IMR-90 (cell line): Measurements from ENCODE around the gene ATP2C2. TPM values are rescaled to one million over a fixed set of nuclear protein-coding genes. Genes with fewer than 3 reads are reported as not detected.

Experiments used
- ATAC-seq: fragments of 200-7000 bp; cut with Tn5 transposase; 2 replicates; pipeline ENCODE4 v1.9.1; 2020; ENCODE audit warnings: low read depth, mild to moderate bottlenecking, moderate library complexity
- BruUV-seq: library from RNA; stranded (reverse); fragments of 400-500 nt; replicated peaks from 2 replicates; lab custom pipeline; 2021; lab: Mats Ljungman, UMichigan
- CTCF ChIA-PET: fragments of 300-600 bp; formaldehyde crosslinking; extraction: SDS; loops from one replicate; lab custom pipeline; 2021; ENCODE audit warnings: antibody characterized with exemption; lab: Yijun Ruan, JAX
- POLR2A ChIA-PET: fragments of 300-600 bp; sonication (Branson Sonifier 250); formaldehyde crosslinking; loops from one replicate; lab custom pipeline; 2022; ENCODE audit warnings: antibody characterized with exemption; ENCODE audit not compliant: unreplicated experiment; lab: Charles Lee
- DNase-seq: peaks from one replicate; pipeline ENCODE4 v3.0.0; 2013
- H2AFZ ChIP-seq: replicated peaks from 2 replicates; pipeline ENCODE3; 2013; ENCODE audit warnings: low read length, mild to moderate bottlenecking; ENCODE audit not compliant: poor library complexity
- H2AK5ac ChIP-seq: 2 replicates; pipeline ENCODE4 v1.6.1; 2013; ENCODE audit warnings: low read depth, low read length, inconsistent platforms
- H2AK9ac ChIP-seq: replicated peaks from 2 replicates; pipeline ENCODE3; 2013; ENCODE audit warnings: mild to moderate bottlenecking, low read depth, low read length, moderate library complexity; ENCODE audit not compliant: poor library complexity
- H2BK120ac ChIP-seq: 2 replicates; pipeline ENCODE4 v1.6.1; 2013; ENCODE audit warnings: low read depth, low read length, inconsistent platforms
- H2BK15ac ChIP-seq: 3 replicates; pipeline ENCODE4 v1.6.1; 2013; ENCODE audit warnings: low read depth, low read length, inconsistent platforms
- H2BK20ac ChIP-seq: 2 replicates; pipeline ENCODE4 v1.6.1; 2013; ENCODE audit warnings: low read depth, mild to moderate bottlenecking, inconsistent platforms, low read length, moderate library complexity
- H2BK5ac ChIP-seq: 2 replicates; pipeline ENCODE4 v1.6.1; 2013; ENCODE audit warnings: mild to moderate bottlenecking, low read depth, low read length, inconsistent platforms; ENCODE audit not compliant: poor library complexity, severe bottlenecking
- H3K14ac ChIP-seq: replicated peaks from 2 replicates; pipeline ENCODE4 v1.6.1; 2013; ENCODE audit warnings: low read depth, low read length, inconsistent platforms
- H3K18ac ChIP-seq: 2 replicates; pipeline ENCODE4 v1.6.1; 2013; ENCODE audit warnings: low read depth, low read length, control low read depth
- H3K23ac ChIP-seq: 2 replicates; pipeline ENCODE4 v1.6.1; 2013; ENCODE audit warnings: low read depth, low read length, inconsistent platforms
- H3K27ac ChIP-seq: 2 replicates; pipeline ENCODE4 v1.5.1; 2013; ENCODE audit warnings: mild to moderate bottlenecking, control low read depth, low read length; ENCODE audit not compliant: insufficient read depth
- H3K27me3 ChIP-seq: 2 replicates; pipeline ENCODE4 v1.6.1; 2013; ENCODE audit warnings: low read length; ENCODE audit not compliant: control insufficient read depth, insufficient read depth
- H3K36me3 ChIP-seq: 2 replicates; pipeline ENCODE4 v1.6.1; 2013; ENCODE audit warnings: low read length, mixed read lengths; ENCODE audit not compliant: control insufficient read depth, insufficient read depth
- H3K4ac ChIP-seq: 2 replicates; pipeline ENCODE4 v1.6.1; 2013; ENCODE audit warnings: low read depth, low read length, inconsistent platforms
- H3K4me1 ChIP-seq: 2 replicates; pipeline ENCODE4 v1.6.1; 2013; ENCODE audit warnings: low read length, mixed read lengths; ENCODE audit not compliant: control insufficient read depth, insufficient read depth
- H3K4me2 ChIP-seq: 2 replicates; pipeline ENCODE4 v1.6.1; 2013; ENCODE audit warnings: low read depth, mild to moderate bottlenecking, control low read depth, low read length, moderate library complexity
- H3K4me3 ChIP-seq: 2 replicates; pipeline ENCODE4 v1.5.1; 2013; ENCODE audit warnings: low read depth, mild to moderate bottlenecking, control low read depth, low read length, moderate library complexity; ENCODE audit not compliant: insufficient read depth
- H3K56ac ChIP-seq: 2 replicates; pipeline ENCODE4 v1.6.1; 2013; ENCODE audit warnings: low read length, inconsistent platforms; ENCODE audit not compliant: insufficient read depth; ENCODE audit errors: extremely low read depth
- H3K79me1 ChIP-seq, 2 experiments: 2 replicates each; pipeline ENCODE4 v1.6.1; 2013; ENCODE audit warnings: low read length in 2 of 2, inconsistent platforms in 1 of 2, low read depth in 1 of 2
- H3K9ac ChIP-seq: 2 replicates; pipeline ENCODE4 v1.6.1; 2013; ENCODE audit warnings: low read depth, low read length, control low read depth
- H3K9me1 ChIP-seq: 2 replicates; pipeline ENCODE4 v1.6.1; 2013; ENCODE audit warnings: low read length, inconsistent platforms; ENCODE audit not compliant: insufficient read depth
- H3K9me3 ChIP-seq: 2 replicates; pipeline ENCODE4 v1.6.1; 2013; ENCODE audit warnings: low read length; ENCODE audit not compliant: control insufficient read depth, insufficient read depth
- H4K20me1 ChIP-seq: 2 replicates; pipeline ENCODE4 v1.6.1; 2013; ENCODE audit warnings: low read length, inconsistent platforms; ENCODE audit not compliant: insufficient read depth
- H4K5ac ChIP-seq: 2 replicates; pipeline ENCODE4 v1.6.1; 2013; ENCODE audit warnings: mild to moderate bottlenecking, low read depth, low read length, control low read depth
- H4K8ac ChIP-seq, 2 experiments: 2 replicates each; pipeline ENCODE4 v1.6.1; 2013; ENCODE audit warnings: low read depth in 2 of 2, low read length in 2 of 2, control low read depth in 1 of 2, inconsistent platforms in 1 of 2
- H4K91ac ChIP-seq: 2 replicates; pipeline ENCODE4 v1.6.1; 2013; ENCODE audit warnings: low read depth, low read length, inconsistent platforms; ENCODE audit not compliant: insufficient read depth
- BHLHE40 ChIP-seq: fragments of 150-350 bp; IDR thresholded peaks from 2 replicates; pipeline ENCODE4 v1.6.1; 2016; ENCODE audit warnings: mild to moderate bottlenecking, low read depth, low read length
- CEBPB ChIP-seq: IDR thresholded peaks from 2 replicates; pipeline ENCODE4 v1.6.1; 2012; ENCODE audit warnings: low read depth, low read length, improper control_type of control experiment
- CHD1 ChIP-seq: IDR thresholded peaks from 2 replicates; pipeline ENCODE4 v1.6.1; 2012; ENCODE audit warnings: low read depth, low read length, improper control_type of control experiment
- CTCF ChIP-seq: conservative IDR thresholded peaks from 2 replicates; pipeline ENCODE4 v1.5.1; 2012; ENCODE audit warnings: mild to moderate bottlenecking, low read depth, low read length, improper control_type of control experiment
- ELK1 ChIP-seq: fragments of 150-350 bp; IDR thresholded peaks from 2 replicates; pipeline ENCODE4 v1.6.1; 2016; ENCODE audit warnings: low read depth, mild to moderate bottlenecking, low read length, moderate library complexity, borderline replicate concordance
- FOS ChIP-seq: fragments of 150-350 bp; IDR thresholded peaks from 2 replicates; pipeline ENCODE4 v1.6.1; 2016; ENCODE audit warnings: low read depth, low read length
- MAFK ChIP-seq: IDR thresholded peaks from 2 replicates; pipeline ENCODE4 v1.6.1; 2012; ENCODE audit warnings: low read depth, low read length, improper control_type of control experiment
- MAZ ChIP-seq: IDR thresholded peaks from 2 replicates; pipeline ENCODE4 v1.6.1; 2012; ENCODE audit warnings: low read depth, mild to moderate bottlenecking, low read length, improper control_type of control experiment, moderate library complexity, borderline replicate concordance
- MXI1 ChIP-seq: IDR thresholded peaks from 2 replicates; pipeline ENCODE4 v1.6.1; 2012; ENCODE audit warnings: low read depth, mild to moderate bottlenecking, low read length, moderate library complexity, borderline replicate concordance
- NFE2L2 ChIP-seq: fragments of 150-350 bp; IDR thresholded peaks from 2 replicates; pipeline ENCODE4 v1.6.1; 2016; ENCODE audit warnings: low read depth, mild to moderate bottlenecking, low read length
- POLR2A ChIP-seq: IDR thresholded peaks from 2 replicates; pipeline ENCODE4 v1.6.1; 2012; ENCODE audit warnings: mild to moderate bottlenecking, low read depth, low read length
- RAD21 ChIP-seq: IDR thresholded peaks from 2 replicates; pipeline ENCODE4 v1.6.1; 2012; ENCODE audit warnings: low read length, improper control_type of control experiment
- RCOR1 ChIP-seq: IDR thresholded peaks from 2 replicates; pipeline ENCODE4 v1.6.1; 2012; ENCODE audit warnings: mild to moderate bottlenecking, low read length, improper control_type of control experiment; ENCODE audit not compliant: insufficient replicate concordance
- RFX5 ChIP-seq: IDR thresholded peaks from 2 replicates; pipeline ENCODE4 v1.8.0; 2012; ENCODE audit warnings: low read depth, mild to moderate bottlenecking, low read length, moderate library complexity
- SMC3 ChIP-seq: fragments of 150-350 bp; IDR thresholded peaks from 2 replicates; pipeline ENCODE4 v1.6.1; 2016; ENCODE audit warnings: low read depth, mild to moderate bottlenecking, antibody characterized with exemption, low read length, moderate library complexity
- USF2 ChIP-seq: fragments of 150-350 bp; IDR thresholded peaks from 2 replicates; pipeline ENCODE4 v1.6.1; 2017; ENCODE audit warnings: mild to moderate bottlenecking, antibody characterized with exemption, low read length, low read depth
- WGBS, 2 experiments: methylation state at CpG; one replicate each; pipeline versions ENCODE4 v1.1.5 to v1.1.7; 2013; ENCODE audit warnings: missing lambda C conversion rate in 2 of 2; ENCODE audit not compliant: insufficient read length in 1 of 2; ENCODE audit errors: extremely low coverage in 2 of 2; 5-methylcytosine and 5-hydroxymethylcytosine counted together
- dilution Hi-C: fragments of 300-500 bp; cut with HindIII; formaldehyde crosslinking; loops from one replicate; pipeline ENCODE4 v1.14.3; 2018; ENCODE audit warnings: low sequenced_read_pairs; ENCODE audit not compliant: unreplicated experiment
- in situ Hi-C: fragments of 300-500 bp; cut with MboI; formaldehyde crosslinking; loops from 3 replicates; pipeline ENCODE4 v1.14.3; 2019; ENCODE audit warnings: low sequenced_read_pairs, inconsistent platforms, mixed read lengths
- intact Hi-C: fragments of 100-400 bp; cut with micrococcal nuclease; formaldehyde crosslinking; loops from 2 replicates; pipeline ENCODE4 v1.10.0; 2022
- polyA plus RNA-seq, 3 experiments: library from polyadenylated mRNA; depleted of rRNA; stranded (reverse); fragments of >200 nt; gene quantifications; 2 replicates each; pipeline ENCODE4 v1.2.3, GENCODE V29; 2012; ENCODE audit warnings: low replicate concordance in 1 of 3
- total RNA-seq: library from RNA; depleted of rRNA; stranded (reverse); fragments of >200 nt; gene quantifications from 2 replicates; pipeline ENCODE4 v1.2.3, GENCODE V29; 2012

The ATP2C2 gene
- total and polyA plus RNA-seq, 2 of the 4 experiments (the other 2 are of a cell fraction) = not detected

GRCh38 chr16:84467256-84467655 lies 98.9 kb downstream of the ATP2C2 start:
- dilution Hi-C loops = no loop called here
- no CpG with 5 or more reads among the region's 1 CpG for WGBS, 2 experiments
- no peak overlapping the region for H3K14ac ChIP-seq
- H3K4me2 ChIP-seq = no peak overlapping the region
- 0 out of 2 replicates have a peak, but pooled peaks cover 6% of the 10 kb centered on the region for H3K9me1 ChIP-seq
- no peak overlapping the region for H2AK5ac ChIP-seq
- no peak overlapping the region for H3K18ac ChIP-seq
- no peak overlapping the region for H2BK15ac ChIP-seq
- CTCF ChIA-PET = no interaction called here
- no peak overlapping the region for H3K56ac ChIP-seq
- peaks cover 17 to 48% of the 10 kb centered on the region in 2 experiments for H3K79me1 ChIP-seq
- H2BK5ac ChIP-seq = no peak overlapping the region
- no TSS peak for BruUV-seq
- H2BK120ac ChIP-seq = no peak overlapping the region
- no peak overlapping the region for H3K9ac ChIP-seq
- TF ChIP-seq BHLHE40 = no peak
- TF ChIP-seq CHD1 = no peak
- no peak for TF ChIP-seq MXI1
- TF ChIP-seq USF2 = no peak
- no peak for TF ChIP-seq CTCF
- TF ChIP-seq RFX5 = no peak
- no peak for TF ChIP-seq ELK1
- no peak for TF ChIP-seq RAD21
- TF ChIP-seq NFE2L2 = no peak
- TF ChIP-seq SMC3 = no peak
- no peak for TF ChIP-seq POLR2A
- TF ChIP-seq MAFK = no peak
- TF ChIP-seq FOS = no peak
- no peak for TF ChIP-seq RCOR1
- no peak for TF ChIP-seq CEBPB
- no peak for TF ChIP-seq MAZ
- H4K8ac ChIP-seq = no peak overlapping the region
- ATAC-seq = no peak
- H2AFZ ChIP-seq = no peak overlapping the region
- POLR2A ChIA-PET = no interaction called here
- intact Hi-C loops = no loop called here
- no peak overlapping the region for H3K23ac ChIP-seq
- no peak for DNase-seq
- no peak overlapping the region for H2AK9ac ChIP-seq
- H4K20me1 ChIP-seq = peaks cover 5% of the 10 kb centered on the region; the same call in 1 of the 2 replicates
- H3K9me3 ChIP-seq = peaks cover 10% of the 10 kb centered on the region
- H4K5ac ChIP-seq = no peak overlapping the region
- H3K4me3 ChIP-seq = no peak overlapping the region
- no peak overlapping the region for H3K4ac ChIP-seq
- no peaks in the 10 kb centered on the region for H3K4me1 ChIP-seq
- no peaks in the 10 kb centered on the region for H3K27me3 ChIP-seq
- H2BK20ac ChIP-seq = no peak overlapping the region
- in situ Hi-C loops = no loop called here
- H4K91ac ChIP-seq = no peak overlapping the region
- peaks cover 19% of the 10 kb centered on the region for H3K36me3 ChIP-seq
- no peak overlapping the region for H3K27ac ChIP-seq
